GM10266 (cell line): ENCODE data around the gene MYH11.

Source experiments
- DNase-seq: peaks from one replicate; pipeline ENCODE4 v3.0.0; 2012; ENCODE audit errors: extremely low spot score
- TF ChIP-seq, protein P1 (sequence below): IDR thresholded peaks from 2 replicates; pipeline ENCODE4 v1.5.1; 2012; ENCODE audit warnings: mild to moderate bottlenecking, low read depth; ENCODE audit not compliant: control insufficient read depth, insufficient read depth; ENCODE audit errors: missing control alignments

The MYH11 gene

GRCh38 chr16:15897834-15898254 is 41.0 kb upstream of the MYH11 start:
- DNase-seq = peak; percentile 67

DNA sequence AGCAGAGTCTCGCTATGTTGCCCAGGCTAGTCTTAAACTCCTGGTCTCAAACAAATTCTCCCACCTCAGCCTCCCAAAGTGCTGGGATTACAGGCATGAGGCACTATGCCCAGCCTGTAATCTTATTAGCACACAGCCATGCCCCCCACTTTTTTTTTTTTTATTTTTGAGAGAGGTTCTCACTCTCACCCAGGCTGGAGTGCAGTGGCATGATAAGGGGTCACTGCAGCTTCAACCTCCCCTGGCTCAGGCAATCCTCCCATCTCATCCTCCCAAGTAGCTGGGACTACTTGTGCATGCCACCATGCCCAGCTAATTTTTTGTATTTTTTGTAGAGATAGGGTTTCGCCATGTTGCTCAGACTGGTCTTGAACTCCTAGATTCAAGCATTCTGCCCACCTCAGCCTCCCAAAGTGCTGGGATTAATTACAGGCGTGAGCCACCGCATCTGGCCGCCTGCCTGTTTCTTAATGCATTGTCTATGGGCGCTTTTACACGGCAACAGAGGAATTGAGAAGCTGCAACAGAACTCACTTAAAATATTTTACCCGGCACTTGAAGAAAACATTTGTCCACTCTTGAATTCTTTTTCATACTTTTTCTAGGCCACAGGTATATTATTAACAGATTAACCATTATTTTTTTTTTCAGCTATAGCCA is 40.4 kb upstream of the MYH11 start:
- TF ChIP-seq, protein P1, sequence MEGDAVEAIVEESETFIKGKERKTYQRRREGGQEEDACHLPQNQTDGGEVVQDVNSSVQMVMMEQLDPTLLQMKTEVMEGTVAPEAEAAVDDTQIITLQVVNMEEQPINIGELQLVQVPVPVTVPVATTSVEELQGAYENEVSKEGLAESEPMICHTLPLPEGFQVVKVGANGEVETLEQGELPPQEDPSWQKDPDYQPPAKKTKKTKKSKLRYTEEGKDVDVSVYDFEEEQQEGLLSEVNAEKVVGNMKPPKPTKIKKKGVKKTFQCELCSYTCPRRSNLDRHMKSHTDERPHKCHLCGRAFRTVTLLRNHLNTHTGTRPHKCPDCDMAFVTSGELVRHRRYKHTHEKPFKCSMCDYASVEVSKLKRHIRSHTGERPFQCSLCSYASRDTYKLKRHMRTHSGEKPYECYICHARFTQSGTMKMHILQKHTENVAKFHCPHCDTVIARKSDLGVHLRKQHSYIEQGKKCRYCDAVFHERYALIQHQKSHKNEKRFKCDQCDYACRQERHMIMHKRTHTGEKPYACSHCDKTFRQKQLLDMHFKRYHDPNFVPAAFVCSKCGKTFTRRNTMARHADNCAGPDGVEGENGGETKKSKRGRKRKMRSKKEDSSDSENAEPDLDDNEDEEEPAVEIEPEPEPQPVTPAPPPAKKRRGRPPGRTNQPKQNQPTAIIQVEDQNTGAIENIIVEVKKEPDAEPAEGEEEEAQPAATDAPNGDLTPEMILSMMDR = no peak
- no peak for DNase-seq

More at GRCh38 chr16:15897834-15898254, 41.0 kb upstream of the MYH11 start:
- TF ChIP-seq, protein P1 = no peak

GRCh38 chr16:15894571-15895374 is 37.9 kb upstream of the MYH11 start:
- TF ChIP-seq, protein P1 = no peak
- DNase-seq = no peak

- no peak for DNase-seq
- TF ChIP-seq, protein P1 = no peak
Measured at GRCh38 chr16:15891508-15891907, 34.7 kb upstream of the MYH11 start.

GRCh38 chr16:15888072-15888976 is 31.5 kb upstream of the MYH11 start, which contains the start of gene CEP20:
Gene CEP20 (minus strand): TSS chr16:15888603. CDS start chr16:15888585, 18 bp downstream.
- TF ChIP-seq, protein P1 = no peak
- DNase-seq = peak; percentile 98

DNA sequence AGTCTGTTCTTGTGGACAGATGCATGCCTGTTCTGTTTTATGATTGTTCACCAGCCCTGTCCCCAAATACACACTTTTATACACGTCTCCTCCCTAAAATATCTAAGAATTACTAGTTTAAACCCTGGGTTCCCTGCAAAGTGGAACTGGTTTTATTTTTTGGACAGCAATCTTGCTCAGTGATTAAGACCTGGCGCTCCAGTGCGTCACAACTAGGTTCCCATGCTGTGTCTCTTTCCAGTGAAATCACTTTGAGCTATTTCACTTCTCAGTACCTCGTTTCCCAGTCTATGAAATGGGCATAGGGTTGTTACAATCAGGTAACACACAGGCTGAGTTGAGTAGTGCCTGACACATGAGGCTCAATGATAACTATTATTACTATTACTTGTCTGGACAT is 30.5 kb upstream of the MYH11 start:
- no peak for DNase-seq
- TF ChIP-seq, protein P1 = no peak
